HepG2 (cell line): ENCODE measurements around the gene ACSM6. TPM values are rescaled to one million over a fixed set of nuclear protein-coding genes. Genes with fewer than 3 reads are reported as not detected.

Source experiments
- ATAC-seq: fragments of 200-7000 bp; cut with Tn5 transposase; 3 replicates; pipeline ENCODE4 v1.9.1; 2020; ENCODE audit warnings: mild to moderate bottlenecking, moderate library complexity
- BruUV-seq: library from RNA; stranded (reverse); fragments of 400-500 nt; replicated peaks from 2 replicates; lab custom pipeline; 2021; lab: Mats Ljungman, UMichigan
- CTCF ChIA-PET: fragments of 300-600 bp; formaldehyde crosslinking; extraction: SDS; loops from one replicate; lab custom pipeline; 2021; ENCODE audit warnings: low total read pairs, inconsistent platforms, low intra/inter-chr PET ratio; lab: Yijun Ruan, JAX
- POLR2A ChIA-PET: fragments of 350-600 bp; sonication (Branson Sonifier 250); formaldehyde crosslinking; loops from one replicate; lab custom pipeline; 2020; ENCODE audit warnings: antibody characterized with exemption, inconsistent platforms; lab: Yijun Ruan, JAX
- DNase-seq: peaks from one replicate; pipeline ENCODE4 v3.0.0-alpha.2; 2015; ENCODE audit warnings: low spot score
- FAIRE-seq: peaks from 3 replicates; lab custom pipeline; 2011; peaks lifted over from hg19 to GRCh38; lab: Jason Lieb, UNC
- H2AFZ ChIP-seq: one replicate; pipeline ENCODE4 v1.6.1; 2011; ENCODE audit warnings: low read length, inconsistent platforms
- H3K27ac ChIP-seq: fragments of 300-600 bp; 3 replicates; pipeline ENCODE4 v1.8.0; 2011; ENCODE audit warnings: mixed run types, mild to moderate bottlenecking, mixed read lengths, low read length, inconsistent platforms; ENCODE audit not compliant: insufficient read depth; ENCODE audit errors: extremely low read length
- H3K27me3 ChIP-seq, 2 experiments: fragments of 200-600 bp in 1 of 2; 2 replicates in 1 of 2; 3 replicates in 1 of 2; pipeline versions ENCODE4 v1.6.0 to v1.8.0; 2011; ENCODE audit warnings: low read length in 2 of 2, mild to moderate bottlenecking in 2 of 2, moderate library complexity in 2 of 2, inconsistent platforms in 1 of 2; ENCODE audit not compliant: insufficient read depth in 2 of 2, control insufficient read depth in 1 of 2
- H3K36me3 ChIP-seq, 2 experiments: fragments of 200-600 bp in 1 of 2; replicated peaks in 1 of 2; 2 replicates in 1 of 2; 3 replicates in 1 of 2; pipeline versions ENCODE4 v1.5.1 to v1.8.0; 2011; ENCODE audit warnings: low read length in 2 of 2, inconsistent platforms in 1 of 2; ENCODE audit not compliant: insufficient read depth in 2 of 2, control insufficient read depth in 1 of 2
- H3K4me1 ChIP-seq: 2 replicates; pipeline ENCODE4 v1.5.1; 2012; ENCODE audit warnings: low read length, inconsistent platforms; ENCODE audit not compliant: insufficient read depth
- H3K4me2 ChIP-seq: 2 replicates; pipeline ENCODE4 v1.6.0; 2011; ENCODE audit warnings: low read depth, low read length, inconsistent platforms
- H3K4me3 ChIP-seq, 3 experiments: fragments of 200-600 bp in 1 of 3; sonication (generic), shearing (Covaris generic) in 1 of 3; replicated peaks in 1 of 3; 2 replicates each; pipeline ENCODE4 v1.5.1; 2011 to 2016; ENCODE audit warnings: low read length in 3 of 3, inconsistent platforms in 2 of 3, low read depth in 2 of 3, mild to moderate bottlenecking in 2 of 3, control low read depth in 1 of 3, mixed read lengths in 1 of 3; ENCODE audit not compliant: insufficient read depth in 1 of 3
- H3K79me2 ChIP-seq: one replicate; pipeline ENCODE4 v1.6.1; 2011; ENCODE audit warnings: low read length, inconsistent platforms; ENCODE audit not compliant: insufficient read depth
- H3K9ac ChIP-seq: 2 replicates; pipeline ENCODE4 v1.6.0; 2011; ENCODE audit warnings: mild to moderate bottlenecking, low read depth, low read length, inconsistent platforms; ENCODE audit not compliant: insufficient read depth
- H3K9me3 ChIP-seq: 2 replicates; pipeline ENCODE4 v1.5.1; 2012; ENCODE audit warnings: mild to moderate bottlenecking, low read length
- H4K20me1 ChIP-seq: 2 replicates; pipeline ENCODE4 v1.6.0; 2011; ENCODE audit warnings: inconsistent platforms, mild to moderate bottlenecking, low read length, moderate library complexity; ENCODE audit not compliant: insufficient read depth
- ARHGAP35 ChIP-seq: sonication (generic); formaldehyde crosslinking; IDR thresholded peaks from 2 replicates; pipeline ENCODE4 v1.9.0; 2022; ENCODE audit warnings: mild to moderate bottlenecking, inconsistent platforms, moderate library complexity, missing genetic modification reagents, borderline replicate concordance
- ARID2 ChIP-seq: sonication (generic); formaldehyde crosslinking; IDR thresholded peaks from 2 replicates; pipeline ENCODE4 v1.8.1; 2022; ENCODE audit warnings: mild to moderate bottlenecking, missing genetic modification reagents, borderline replicate concordance
- CEBPG ChIP-seq: IDR thresholded peaks from 2 replicates; pipeline ENCODE4 v1.6.1; 2016
- DMAP1 ChIP-seq: IDR thresholded peaks from 2 replicates; pipeline ENCODE4 v1.6.1; 2016
- DRAP1 ChIP-seq: IDR thresholded peaks from 2 replicates; pipeline ENCODE4 v1.6.1; 2016; ENCODE audit warnings: missing genetic modification reagents, missing compliant biosample characterization
- FOXP1 ChIP-seq, 2 experiments: fragments of 450-650 bp in 1 of 2; IDR thresholded peaks; 2 replicates each; pipeline ENCODE4 v1.6.1; 2017 to 2018; ENCODE audit warnings: antibody characterized with exemption in 1 of 2
- HMGA1 ChIP-seq: sonication (generic); formaldehyde crosslinking; conservative IDR thresholded peaks from 2 replicates; pipeline ENCODE4 v1.4.0; 2020; ENCODE audit warnings: missing genetic modification reagents
- MBD4 ChIP-seq: IDR thresholded peaks from 2 replicates; pipeline ENCODE4 v1.6.1; 2012; ENCODE audit warnings: low read length, inconsistent platforms, borderline replicate concordance
- MIXL1 ChIP-seq: IDR thresholded peaks from 2 replicates; pipeline ENCODE4 v1.6.1; 2016
- NCOA2 ChIP-seq: sonication (generic); formaldehyde crosslinking; IDR thresholded peaks from 2 replicates; pipeline ENCODE4 v1.8.0; 2022; ENCODE audit warnings: inconsistent platforms
- PHF21A ChIP-seq: sonication (generic); formaldehyde crosslinking; IDR thresholded peaks from 2 replicates; pipeline ENCODE4 v1.5.0; 2020; ENCODE audit warnings: mild to moderate bottlenecking, missing genetic modification reagents
- PLSCR1 ChIP-seq: sonication (generic); formaldehyde crosslinking; IDR thresholded peaks from 2 replicates; pipeline ENCODE4 v1.5.0; 2020; ENCODE audit warnings: missing genetic modification reagents, mild to moderate bottlenecking, borderline replicate concordance
- PPARG ChIP-seq: conservative IDR thresholded peaks from 2 replicates; pipeline ENCODE4 v1.6.1; 2016; ENCODE audit warnings: missing biosample characterization, missing genetic modification reagents
- SAFB2 ChIP-seq: sonication (generic); formaldehyde crosslinking; IDR thresholded peaks from 2 replicates; pipeline ENCODE4 v1.5.1; 2020; ENCODE audit warnings: missing genetic modification reagents, low read depth, mild to moderate bottlenecking, borderline replicate concordance
- SOX13 ChIP-seq, 3 experiments: fragments of 450-650 bp in 1 of 3; sonication (generic) in 1 of 3; formaldehyde crosslinking in 1 of 3; IDR thresholded peaks in 2 of 3; conservative IDR thresholded peaks in 1 of 3; 2 replicates each; pipeline versions ENCODE4 v1.5.0 to v1.6.1; 2016 to 2020; ENCODE audit warnings: antibody characterized with exemption in 1 of 3, mild to moderate bottlenecking in 1 of 3, missing compliant biosample characterization in 1 of 3, missing genetic modification reagents in 1 of 3, moderate library complexity in 1 of 3
- SRF ChIP-seq: IDR thresholded peaks from 2 replicates; pipeline ENCODE4 v1.6.1; 2011; ENCODE audit warnings: mild to moderate bottlenecking, low read depth, low read length, moderate library complexity
- SUZ12 ChIP-seq: fragments of 150-350 bp; IDR thresholded peaks from 2 replicates; pipeline ENCODE4 v1.6.1; 2014; ENCODE audit warnings: low read depth, low read length
- TIGD3 ChIP-seq: sonication (generic); formaldehyde crosslinking; IDR thresholded peaks from 2 replicates; pipeline ENCODE4 v1.5.1; 2020; ENCODE audit warnings: mild to moderate bottlenecking, missing genetic modification reagents, borderline replicate concordance
- ZBTB7A ChIP-seq: sonication (generic); formaldehyde crosslinking; IDR thresholded peaks from 2 replicates; pipeline ENCODE4 v1.8.0; 2022; ENCODE audit warnings: mild to moderate bottlenecking, missing genetic modification reagents
- ZEB1 ChIP-seq: IDR thresholded peaks from 2 replicates; pipeline ENCODE4 v1.6.1; 2012; ENCODE audit warnings: mild to moderate bottlenecking, low read depth, inconsistent platforms; ENCODE audit not compliant: insufficient replicate concordance
- ZMAT3 ChIP-seq: sonication (generic); formaldehyde crosslinking; conservative IDR thresholded peaks from 2 replicates; pipeline ENCODE4 v1.7.0; 2021; ENCODE audit warnings: missing genetic modification reagents
- ZMYM3 ChIP-seq: sonication (generic); formaldehyde crosslinking; IDR thresholded peaks from 2 replicates; pipeline ENCODE4 v1.5.1; 2020; ENCODE audit warnings: mild to moderate bottlenecking, missing genetic modification reagents
- ZNF230 ChIP-seq: sonication (generic); formaldehyde crosslinking; IDR thresholded peaks from 2 replicates; pipeline ENCODE4 v1.4.0; 2020; ENCODE audit warnings: mild to moderate bottlenecking, missing genetic modification reagents
- ZNF317 ChIP-seq: sonication (generic); formaldehyde crosslinking; IDR thresholded peaks from 2 replicates; pipeline ENCODE4 v1.5.0; 2020; ENCODE audit warnings: mild to moderate bottlenecking, missing genetic modification reagents
- ZNF776 ChIP-seq: sonication (generic); formaldehyde crosslinking; IDR thresholded peaks from 2 replicates; pipeline ENCODE4 v1.4.0; 2020; ENCODE audit warnings: mild to moderate bottlenecking, missing genetic modification reagents
- ZSCAN9 ChIP-seq: IDR thresholded peaks from 2 replicates; pipeline ENCODE4 v1.6.1; 2016; ENCODE audit warnings: borderline replicate concordance
- WGBS: methylation state at CpG from one replicate; pipeline ENCODE4 v1.1.6; 2017; ENCODE audit warnings: low lambda C conversion rate; 5-methylcytosine and 5-hydroxymethylcytosine counted together
- in situ Hi-C: cut with HindIII; loops from 2 replicates; pipeline ENCODE4 v1.10.0; 2017; ENCODE audit warnings: low pct_unique_long_range_greater_than_20kb; ENCODE audit not compliant: extremely low pct_ligation_motif_present
- intact Hi-C: fragments of 100-400 bp; cut with micrococcal nuclease; formaldehyde crosslinking; loops from one replicate; pipeline ENCODE4 v1.10.0; 2022; ENCODE audit not compliant: unreplicated experiment
- polyA plus RNA-seq, 8 experiments: library from polyadenylated mRNA; depleted of rRNA in 3 of 8; stranded (reverse) in 7 of 8; unstranded in 1 of 8; fragments of >200 nt; fragmentation: Illumina TruSeq in 4 of 8; extraction: Trizol in 4 of 8; gene quantifications; 2 replicates each; pipeline versions ENCODE4 v1.2.1 to v1.2.3, GENCODE V29; 2011 to 2016; ENCODE audit warnings: low read depth in 4 of 8, missing spikeins in 1 of 8, mixed read lengths in 1 of 8; ENCODE audit not compliant: insufficient read depth in 1 of 8
- total RNA-seq, 5 experiments: library from RNA; depleted of rRNA; stranded (reverse); fragments of >200 nt; fragmentation: Illumina TruSeq; extraction: Trizol; gene quantifications; 2 replicates each; pipeline ENCODE4 v1.2.3, GENCODE V29; 2016; ENCODE audit warnings: low read depth in 1 of 5

The ACSM6 gene
- total and polyA plus RNA-seq, 2 of the 13 experiments (the other 11 are each of a cell fraction or from before 2014, with no cell fraction given): not detected

- H3K27me3 ChIP-seq: no peaks in the 10 kb centered on the region
- no peak overlapping the region for H2AFZ ChIP-seq
- intact Hi-C loops (no loop called here), in situ Hi-C loops (no loop called here)
- WGBS: 0% methylated on average over 1 of the region's 1 CpG
- FAIRE-seq (peak; percentile 74), ATAC-seq (peak; percentile 71), DNase-seq (peak; percentile 79)
- no peaks in the 10 kb centered on the region for H4K20me1 ChIP-seq
- no TSS peak for BruUV-seq
- H3K27ac ChIP-seq: peak overlapping the region; percentile 59
- H3K4me3 ChIP-seq: peak overlapping the region in 2 of 3 experiments; percentile 4 to 22; a peak in 1 of 6 replicates
- H3K9me3 ChIP-seq: peaks cover 12% of the 10 kb centered on the region
- ChIA-PET POLR2A (no interaction called here), CTCF (no interaction called here)
- H3K36me3 ChIP-seq: no peaks in the 10 kb centered on the region
- peaks cover 45% of the 10 kb centered on the region for H3K4me1 ChIP-seq
- H3K4me2 ChIP-seq: peak overlapping the region; percentile 48
- no peak overlapping the region for H3K9ac ChIP-seq
- no peaks in the 10 kb centered on the region for H3K79me2 ChIP-seq
- TF ChIP-seq HMGA1 (CRISPR knock-in tag): no peak
- TF ChIP-seq SAFB2 (CRISPR knock-in tag): no peak
- no peak for TF ChIP-seq SUZ12
- no peak for TF ChIP-seq ZSCAN9 (CRISPR knock-in tag)
- TF ChIP-seq PLSCR1 (CRISPR knock-in tag): no peak
- TF ChIP-seq PPARG: peak; percentile 66
- no peak for TF ChIP-seq ARID2 (CRISPR knock-in tag)
- no peak for TF ChIP-seq ARHGAP35 (CRISPR knock-in tag)
- no peak for TF ChIP-seq ZMAT3 (CRISPR knock-in tag)
- peak; percentile 91 for TF ChIP-seq NCOA2 (CRISPR knock-in tag)
- no peak for TF ChIP-seq ZNF230
- 0 out of 2 replicates have a peak, but pooled peaks have one; percentile 29 for TF ChIP-seq ZNF317 (CRISPR knock-in tag)
- 0 out of 2 replicates have a peak, but pooled peaks have one; percentile 18 for TF ChIP-seq MIXL1 (CRISPR knock-in tag)
- TF ChIP-seq MBD4: 0 out of 2 replicates have a peak, but pooled peaks have one; percentile 46
- no peak for TF ChIP-seq FOXP1 (IDR thresholded peaks at IDR 0.05)
- TF ChIP-seq FOXP1 (CRISPR knock-in tag; IDR thresholded peaks at IDR 0.05): peak; percentile 66; the same call in 1 of the 2 replicates
- TF ChIP-seq DRAP1 (CRISPR knock-in tag): no peak
- no peak for TF ChIP-seq TIGD3 (CRISPR knock-in tag)
- TF ChIP-seq SOX13 (IDR thresholded peaks at IDR 0.05): no peak
- TF ChIP-seq SOX13 (CRISPR knock-in tag; conservative IDR thresholded peaks at IDR 0.05 in 1 of 2, IDR thresholded peaks at IDR 0.05 in 1 of 2): peak in 1 of 2 experiments; percentile 87; a peak in 2 of 4 replicates
- no peak for TF ChIP-seq ZNF776 (CRISPR knock-in tag)
- TF ChIP-seq CEBPG: peak; percentile 71
- no peak for TF ChIP-seq SRF
- TF ChIP-seq DMAP1: no peak
- no peak for TF ChIP-seq ZBTB7A
- TF ChIP-seq PHF21A (CRISPR knock-in tag): no peak
- TF ChIP-seq ZEB1: no peak
- no peak for TF ChIP-seq ZMYM3 (CRISPR knock-in tag)
Measured at GRCh38 chr10:95178797-95179196, 15.2 kb upstream of the ACSM6 start.
